ENCODE measurements around the gene TAS1R1.
A peak's percentile ranks its signal among the peaks of the same experiment; 100 is the strongest.

GRCh38 chr1:6509220-6509918 is 45.7 kb upstream of the TAS1R1 start:
- TF ChIP-seq CTCF (IDR thresholded peaks at IDR 0.05; ENCODE audit: low read depth, low read length) = no peak
- TF ChIP-seq MAX (IDR thresholded peaks at IDR 0.05; ENCODE audit: low read depth, low read length) = peak; percentile 55
- TF ChIP-seq POLR2A (IDR thresholded peaks at IDR 0.05; ENCODE audit: extremely low read depth, insufficient read length) = no peak

All from NB4 (cell line).